ENCODE results near the gene PDHA2.
"Not testable (repeated sequence)": the region's sequence is repeated elsewhere in the genome, so short reads cannot be mapped to it uniquely, and the experiment has no call there.

PDHA2 gene

GRCh38 chr4:95839891-95840290 is at the start of gene PDHA2:
Gene PDHA2 (plus strand): TSS chr4:95840093. CDS start chr4:95840151, 58 bp downstream.
- DNase-seq, result no peak

- DNase-seq, result no peak
Measured at GRCh38 chr4:95798003-95798402, 41.9 kb upstream of the PDHA2 start.

- DNase-seq, result no peak
Measured at GRCh38 chr4:95798727-95799126, 41.2 kb upstream of the PDHA2 start.

GRCh38 chr4:95821867-95822266 is 18.0 kb upstream of the PDHA2 start:
- DNase-seq, result no peak

GRCh38 chr4:95825546-95825945 is 14.3 kb upstream of the PDHA2 start:
- DNase-seq, result no peak

GRCh38 chr4:95830651-95831050 is 9.2 kb upstream of the PDHA2 start:
- no peak for DNase-seq

- DNase-seq, result no peak
Measured at GRCh38 chr4:95831166-95831565, 8.7 kb upstream of the PDHA2 start.

GRCh38 chr4:95833711-95834194 is 6.1 kb upstream of the PDHA2 start:
- DNase-seq, result no peak

- no peak for DNase-seq
Measured at GRCh38 chr4:95835672-95836071, 4.2 kb upstream of the PDHA2 start.

- DNase-seq, result no peak
Measured at GRCh38 chr4:95838192-95838591, 1.7 kb upstream of the PDHA2 start.

GRCh38 chr4:95847908-95848460 is 8.1 kb downstream of the PDHA2 start:
- no peak for DNase-seq

GRCh38 chr4:95850161-95850560 is 10.3 kb downstream of the PDHA2 start:
- no peak for DNase-seq

GRCh38 chr4:95857761-95858160 is 17.9 kb downstream of the PDHA2 start:
- no peak for DNase-seq

GRCh38 chr4:95867919-95868318 is 28.0 kb downstream of the PDHA2 start:
- no peak for DNase-seq

- not testable (repeated sequence) for DNase-seq
Measured at GRCh38 chr4:95869414-95869813, 29.5 kb downstream of the PDHA2 start.

- no peak for DNase-seq
Measured at GRCh38 chr4:95869961-95870500, 30.1 kb downstream of the PDHA2 start.

GRCh38 chr4:95877636-95878035 is 37.7 kb downstream of the PDHA2 start:
- DNase-seq, result no peak

- no peak for DNase-seq
Measured at GRCh38 chr4:95887551-95887950, 47.7 kb downstream of the PDHA2 start.

- no peak for DNase-seq
Measured at GRCh38 chr4:95889662-95890061, 49.8 kb downstream of the PDHA2 start.

All from CD4-positive, alpha-beta T cell treated with Interleukin-15 for 1 hour (primary cell).